ENCODE results near the gene KDM4F. TPM values are rescaled to one million over a fixed set of nuclear protein-coding genes. Genes with fewer than 3 reads are reported as not detected.
"Not testable (repeated sequence)": the region's sequence is repeated elsewhere in the genome, so short reads cannot be mapped to it uniquely, and the experiment has no call there.

Gene KDM4F
- total RNA-seq, 1 donor from 2014 or later: not detected

DNA sequence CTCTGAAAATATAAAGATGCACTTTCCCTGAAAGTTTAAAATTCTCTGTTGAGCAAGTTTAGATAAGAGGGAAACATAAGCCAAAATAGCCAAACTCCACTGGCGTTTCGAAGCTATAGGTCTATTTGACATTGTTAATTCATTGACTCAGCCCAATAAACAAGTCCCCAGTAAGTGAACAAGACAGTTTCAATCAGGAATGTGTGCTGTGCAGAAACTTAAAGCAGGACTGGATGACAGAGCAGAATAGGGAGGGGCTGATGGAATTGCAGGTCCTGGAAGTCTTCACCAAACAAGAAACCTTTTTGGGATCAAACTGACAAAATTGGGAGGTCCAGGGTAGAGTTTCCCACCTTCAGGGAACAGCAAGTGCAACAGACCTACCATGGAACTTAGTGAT, 33.1 kb upstream of the KDM4F start:
- Histone ChIP-seq H3K27me3 (no peaks in the 10 kb centered on the region), H3K4me3 (no peak overlapping the region), H3K9me3 (no peaks in the 10 kb centered on the region), H3K4me1 (no peaks in the 10 kb centered on the region), H3K27ac (no peak overlapping the region), H3K36me3 (no peaks in the 10 kb centered on the region)
- TF ChIP-seq CTCF (IDR thresholded peaks at IDR 0.05) (no peak), POLR2A (IDR thresholded peaks at IDR 0.05) (no peak), POLR2AphosphoS5 (IDR thresholded peaks at IDR 0.05; ENCODE audit: insufficient read depth in 1 of 2, low read depth in 1 of 2) (no peak)
- DNase-seq (ENCODE audit: extremely low spot score in 2 of 2): no peak
- intact Hi-C loops (cut with DNase I): no loop called here

DNA sequence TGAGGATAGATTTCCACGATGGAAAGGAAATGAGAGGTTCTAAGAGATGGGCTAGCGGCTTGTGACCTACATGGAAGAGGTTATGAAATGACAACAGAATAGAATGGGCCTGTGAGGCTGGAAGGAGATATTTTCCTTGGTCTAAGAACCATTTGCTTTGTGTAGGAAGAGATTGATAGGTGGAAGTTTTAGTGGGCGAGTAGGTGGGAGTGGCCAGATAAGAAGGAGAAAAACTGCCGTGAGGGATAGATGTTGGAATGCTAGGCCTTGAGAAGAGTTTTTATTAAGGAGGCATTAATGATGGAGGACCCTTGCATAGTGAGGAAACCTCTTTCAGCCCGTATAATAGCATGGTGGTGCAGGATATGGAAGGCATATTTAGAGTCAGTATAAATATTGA, 27.8 kb upstream of the KDM4F start:
- H3K27ac ChIP-seq; H3K27me3 ChIP-seq; H3K36me3 ChIP-seq; H3K4me1 ChIP-seq; DNase-seq (ENCODE audit: extremely low spot score in 2 of 2); H3K9me3 ChIP-seq; H3K4me3 ChIP-seq; intact Hi-C loops (cut with DNase I): not testable (repeated sequence)

GRCh38 chr11:95024958-95025357, 24.3 kb upstream of the KDM4F start, which contains the start of gene KDM4E:
Gene KDM4E (plus strand): TSS chr11:95025258. CDS start chr11:95025558, 300 bp downstream.
- Histone ChIP-seq H3K27me3 (no peaks in the 10 kb centered on the region), H3K9me3 (no peaks in the 10 kb centered on the region), H3K27ac (no peak within 1 kb of the TSS), H3K4me1 (no peaks in the 10 kb centered on the region), H3K4me3 (no peak within 1 kb of the TSS), H3K36me3 (no peaks in the 10 kb centered on the region)
- TF ChIP-seq POLR2AphosphoS5 (IDR thresholded peaks at IDR 0.05; ENCODE audit: insufficient read depth in 1 of 2, low read depth in 1 of 2): no peak
- no peak for TF ChIP-seq POLR2A (IDR thresholded peaks at IDR 0.05)
- TF ChIP-seq CTCF (IDR thresholded peaks at IDR 0.05): no peak
- DNase-seq (ENCODE audit: extremely low spot score in 2 of 2): no peak
- intact Hi-C loops (cut with DNase I): no loop called here

DNA sequence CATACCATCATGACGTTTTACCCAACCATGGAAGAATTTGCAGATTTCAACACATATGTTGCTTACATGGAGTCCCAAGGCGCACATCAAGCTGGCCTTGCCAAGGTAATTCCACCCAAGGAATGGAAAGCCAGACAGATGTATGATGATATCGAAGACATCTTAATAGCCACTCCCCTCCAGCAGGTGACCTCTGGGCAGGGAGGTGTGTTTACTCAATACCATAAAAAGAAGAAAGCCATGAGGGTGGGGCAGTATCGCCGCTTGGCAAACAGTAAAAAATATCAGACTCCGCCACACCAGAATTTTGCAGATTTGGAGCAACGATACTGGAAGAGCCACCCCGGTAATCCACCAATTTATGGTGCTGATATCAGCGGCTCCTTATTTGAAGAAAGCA, 23.6 kb upstream of the KDM4F start:
- DNase-seq (ENCODE audit: extremely low spot score in 2 of 2); H3K9me3 ChIP-seq; intact Hi-C loops (cut with DNase I); H3K4me3 ChIP-seq; H3K27ac ChIP-seq; H3K27me3 ChIP-seq; H3K4me1 ChIP-seq; H3K36me3 ChIP-seq: not testable (repeated sequence)

- DNase-seq (ENCODE audit: extremely low spot score in 2 of 2): no peak
- TF ChIP-seq POLR2A (IDR thresholded peaks at IDR 0.05): no peak
- no peak for TF ChIP-seq POLR2AphosphoS5 (IDR thresholded peaks at IDR 0.05; ENCODE audit: insufficient read depth in 1 of 2, low read depth in 1 of 2)
- TF ChIP-seq CTCF (IDR thresholded peaks at IDR 0.05): no peak
- Histone ChIP-seq H3K36me3 (no peaks in the 10 kb centered on the region), H3K4me1 (no peaks in the 10 kb centered on the region), H3K27me3 (no peaks in the 10 kb centered on the region), H3K9me3 (no peaks in the 10 kb centered on the region), H3K27ac (no peak overlapping the region), H3K4me3 (no peak overlapping the region)
- intact Hi-C loops (cut with DNase I): no loop called here
Observed at GRCh38 chr11:95028357-95028756, 20.9 kb upstream of the KDM4F start.

- Histone ChIP-seq H3K27me3 (no peaks in the 10 kb centered on the region), H3K9me3 (no peaks in the 10 kb centered on the region), H3K4me3 (no peak overlapping the region), H3K4me1 (no peaks in the 10 kb centered on the region), H3K27ac (no peak overlapping the region), H3K36me3 (no peaks in the 10 kb centered on the region)
- no peak for TF ChIP-seq POLR2AphosphoS5 (IDR thresholded peaks at IDR 0.05; ENCODE audit: insufficient read depth in 1 of 2, low read depth in 1 of 2)
- no peak for TF ChIP-seq POLR2A (IDR thresholded peaks at IDR 0.05)
- TF ChIP-seq CTCF (IDR thresholded peaks at IDR 0.05): no peak
- DNase-seq (ENCODE audit: extremely low spot score in 2 of 2): no peak
- intact Hi-C loops (cut with DNase I): no loop called here
Observed at GRCh38 chr11:95033051-95033450, 16.2 kb upstream of the KDM4F start.
